ENCODE results near the gene VMP1. TPM values are rescaled to one million over a fixed set of nuclear protein-coding genes. Genes with fewer than 3 reads are reported as not detected.
A peak's percentile ranks its signal among the peaks of the same experiment; 100 is the strongest.

VMP1 gene
- polyA plus RNA-seq, 2 of the 4 experiments (the other 2 are of a cell fraction): 395 to 726 TPM

GRCh38 chr17:59851439-59852375, 144.3 kb downstream of the VMP1 start (continued):
- TF ChIP-seq TFCP2L1 (CRISPR knock-in tag; IDR thresholded peaks at IDR 0.05): peak; percentile 90; the same call in 1 of the 2 replicates
- TF ChIP-seq TP53 (CRISPR knock-in tag; IDR thresholded peaks at IDR 0.05): peak; percentile 98
- TF ChIP-seq HOXB13 (CRISPR knock-in tag; IDR thresholded peaks at IDR 0.05; ENCODE audit: low read depth): peak; percentile 99
- TF ChIP-seq HEYL (CRISPR knock-in tag; IDR thresholded peaks at IDR 0.05): peak; percentile 91; the same call in 1 of the 2 replicates
- no peak for TF ChIP-seq ELK1 (IDR thresholded peaks at IDR 0.05; ENCODE audit: low read depth, low read length)
- peak; percentile 86; the same call in 1 of the 2 replicates for TF ChIP-seq HMGXB4 (CRISPR knock-in tag; IDR thresholded peaks at IDR 0.05; ENCODE audit: borderline replicate concordance)
- TF ChIP-seq POLR2AphosphoS2 (conservative IDR thresholded peaks at IDR 0.05; ENCODE audit: low read length): no peak
- TF ChIP-seq CHD2 (IDR thresholded peaks at IDR 0.05; ENCODE audit: low read length, partially characterized antibody): no peak
- TF ChIP-seq CBX8 (IDR thresholded peaks at IDR 0.05): no peak
- TF ChIP-seq ATOH8 (CRISPR knock-in tag; IDR thresholded peaks at IDR 0.05; ENCODE audit: low read depth): peak; percentile 99
- no peak for TF ChIP-seq RAD21 (conservative IDR thresholded peaks at IDR 0.05 in 1 of 2, IDR thresholded peaks at IDR 0.05 in 1 of 2)
- peak in 1 of 2 experiments; percentile 31; a peak in 1 of 5 replicates for TF ChIP-seq EP300 (IDR thresholded peaks at IDR 0.05)
- no peak for TF ChIP-seq KDM5A (IDR thresholded peaks at IDR 0.05)
- peak; percentile 95 for TF ChIP-seq FOSB (CRISPR knock-in tag; IDR thresholded peaks at IDR 0.05)
- peak; percentile 88 for TF ChIP-seq HOXA7 (CRISPR knock-in tag; IDR thresholded peaks at IDR 0.05)
- peak; percentile 23; the same call in 1 of the 2 replicates for TF ChIP-seq NPAS2 (CRISPR knock-in tag; IDR thresholded peaks at IDR 0.05; ENCODE audit: borderline replicate concordance)
- TF ChIP-seq HES2 (IDR thresholded peaks at IDR 0.05): no peak
- no peak for TF ChIP-seq NR3C1 (IDR thresholded peaks at IDR 0.05)
- TF ChIP-seq ZFP36 (IDR thresholded peaks at IDR 0.05; ENCODE audit: borderline replicate concordance, partially characterized antibody): no peak
- peak; percentile 97 for TF ChIP-seq ZNF302 (CRISPR knock-in tag; IDR thresholded peaks at IDR 0.05)
- no peak for TF ChIP-seq USF2 (IDR thresholded peaks at IDR 0.05)
- TF ChIP-seq JUN (IDR thresholded peaks at IDR 0.05): peak in 1 of 2 experiments; percentile 52; a peak in 2 of 5 replicates
- TF ChIP-seq CEBPB (IDR thresholded peaks at IDR 0.05): 0 out of 4 replicates have a peak, but pooled peaks of 1 of the 2 experiments have one; percentile 4
- TF ChIP-seq CHD4 (IDR thresholded peaks at IDR 0.05; ENCODE audit: borderline replicate concordance): no peak
- TF ChIP-seq POLR2A (IDR thresholded peaks at IDR 0.05; ENCODE audit: low read length): no peak
- TF ChIP-seq CTCF (IDR thresholded peaks at IDR 0.05): no peak
- TF ChIP-seq EHF (CRISPR knock-in tag; IDR thresholded peaks at IDR 0.05): peak; percentile 98
- TF ChIP-seq BCL3 (IDR thresholded peaks at IDR 0.05): no peak
- TF ChIP-seq FOSL2 (IDR thresholded peaks at IDR 0.05): no peak
- TF ChIP-seq FOSL2 (CRISPR knock-in tag; IDR thresholded peaks at IDR 0.05): peak; percentile 53
- TF ChIP-seq BHLHE40 (IDR thresholded peaks at IDR 0.05; ENCODE audit: low read depth, low read length): no peak
- TF ChIP-seq ZC3H11A (IDR thresholded peaks at IDR 0.05): no peak
